Suprapubic skin (tissue), 4 donors: Measurements from ENCODE around the gene SLX9. TPM values are rescaled to one million over a fixed set of nuclear protein-coding genes. Genes with fewer than 3 reads are reported as not detected.
A peak's percentile ranks its signal among the peaks of the same experiment; 100 is the strongest.

Source experiments
- DNase-seq, 2 donors: peaks; one replicate each; pipeline ENCODE4 v3.0.0-alpha.2; 2019; ENCODE audit warnings: low spot score in 2 of 2
- H3K27ac ChIP-seq: fragments of 200-600 bp; sonication (generic); one replicate; pipeline ENCODE4 v1.5.1; 2019
- H3K27me3 ChIP-seq: fragments of 200-600 bp; sonication (generic); one replicate; pipeline ENCODE4 v1.5.1; 2019
- H3K36me3 ChIP-seq: fragments of 200-600 bp; sonication (generic); one replicate; pipeline ENCODE4 v1.5.1; 2019
- H3K4me1 ChIP-seq: fragments of 200-600 bp; sonication (generic); one replicate; pipeline ENCODE4 v1.5.1; 2019
- H3K4me3 ChIP-seq: fragments of 200-600 bp; sonication (generic); one replicate; pipeline ENCODE4 v1.5.1; 2019; ENCODE audit warnings: mild to moderate bottlenecking
- H3K9me3 ChIP-seq: fragments of 200-600 bp; sonication (generic); one replicate; pipeline ENCODE4 v1.5.1; 2019
- CTCF ChIP-seq, 2 donors: fragments of 200-600 bp in 1 of 2; fragments of 450-650 bp in 1 of 2; sonication (generic) in 1 of 2; IDR thresholded peaks; one replicate each; pipeline ENCODE4 v1.5.1; 2016 to 2019; ENCODE audit warnings: antibody characterized with exemption in 2 of 2, mild to moderate bottlenecking in 1 of 2, moderate library complexity in 1 of 2
- EP300 ChIP-seq: sonication (generic); formaldehyde crosslinking; IDR thresholded peaks from one replicate; pipeline ENCODE4 v1.6.1; 2017; ENCODE audit warnings: antibody characterized with exemption
- POLR2A ChIP-seq, 2 donors: fragments of 450-650 bp; IDR thresholded peaks; one replicate each; pipeline ENCODE4 v1.6.1; 2017; ENCODE audit warnings: antibody characterized with exemption in 2 of 2, mild to moderate bottlenecking in 2 of 2, moderate library complexity in 2 of 2
- POLR2AphosphoS5 ChIP-seq, 3 donors: sonication (generic); formaldehyde crosslinking; IDR thresholded peaks; one replicate each; pipeline ENCODE4 v1.6.1; 2017; ENCODE audit warnings: antibody characterized with exemption in 3 of 3
- WGBS: methylation state at CpG from one replicate; pipeline ENCODE4 v1.1.5; 2018; 5-methylcytosine and 5-hydroxymethylcytosine counted together
- total RNA-seq, 4 donors: library from RNA; depleted of rRNA; stranded (reverse); fragments of >200 nt; gene quantifications; one replicate each; pipeline ENCODE4 v1.1.0, GENCODE V29; 2016

Gene SLX9
- total RNA-seq, 4 donors from 2014 or later, result 13.4 to 16.9 (median 14.4) TPM

- H3K27ac ChIP-seq, result peak overlapping the region; percentile 12
- DNase-seq, result peak in 1 of 2 donors; percentile 75
Measured at GRCh38 chr21:44999972-45000636, 60.3 kb downstream of the SLX9 start.

GRCh38 chr21:45000637-45001133 is 60.9 kb downstream of the SLX9 start:
- Histone ChIP-seq H3K4me1 (peaks cover 31% of the 10 kb centered on the region), H3K27ac (peak overlapping the region; percentile 12), H3K27me3 (no peaks in the 10 kb centered on the region), H3K36me3 (no peaks in the 10 kb centered on the region), H3K4me3 (peak overlapping the region; percentile 34), H3K9me3 (no peaks in the 10 kb centered on the region)
- no peak for TF ChIP-seq EP300
- TF ChIP-seq POLR2AphosphoS5 (IDR thresholded peaks at IDR 0.05), result no peak
- no peak for TF ChIP-seq CTCF (IDR thresholded peaks at IDR 0.05)
- TF ChIP-seq POLR2A (IDR thresholded peaks at IDR 0.05), result no peak
- DNase-seq, result peak in 1 of 2 donors; percentile 58
- 39% methylated on average over 20 of the region's 27 CpGs for WGBS

More at GRCh38 chr21:44999972-45000636, 60.3 kb downstream of the SLX9 start:
- Histone ChIP-seq H3K27me3 (no peaks in the 10 kb centered on the region), H3K4me1 (peaks cover 37% of the 10 kb centered on the region), H3K9me3 (no peaks in the 10 kb centered on the region), H3K4me3 (peak overlapping the region; percentile 34), H3K36me3 (no peaks in the 10 kb centered on the region)
- TF ChIP-seq CTCF (IDR thresholded peaks at IDR 0.05) (no peak), POLR2AphosphoS5 (IDR thresholded peaks at IDR 0.05) (no peak), POLR2A (IDR thresholded peaks at IDR 0.05) (no peak), EP300 (no peak)
- 51% methylated on average over 9 of the region's 29 CpGs for WGBS

GRCh38 chr21:45001134-45002095 is 61.6 kb downstream of the SLX9 start:
- Histone ChIP-seq H3K27me3 (no peaks in the 10 kb centered on the region), H3K4me3 (peak overlapping the region; percentile 34), H3K4me1 (peaks cover 24% of the 10 kb centered on the region), H3K36me3 (no peaks in the 10 kb centered on the region), H3K27ac (no peak overlapping the region), H3K9me3 (no peaks in the 10 kb centered on the region)
- WGBS, result 51% methylated on average over 23 of the region's 46 CpGs
- DNase-seq, result peak in 1 of 2 donors; percentile 82
- TF ChIP-seq EP300, result no peak
- TF ChIP-seq CTCF (IDR thresholded peaks at IDR 0.05), result no peak
- TF ChIP-seq POLR2AphosphoS5 (IDR thresholded peaks at IDR 0.05), result no peak
- TF ChIP-seq POLR2A (IDR thresholded peaks at IDR 0.05), result no peak

GRCh38 chr21:45002381-45003204 is 62.8 kb downstream of the SLX9 start:
- Histone ChIP-seq H3K27ac (no peak overlapping the region), H3K4me3 (no peak overlapping the region), H3K27me3 (no peaks in the 10 kb centered on the region), H3K36me3 (no peaks in the 10 kb centered on the region), H3K9me3 (no peaks in the 10 kb centered on the region), H3K4me1 (peaks cover 23% of the 10 kb centered on the region)
- TF ChIP-seq POLR2AphosphoS5 (IDR thresholded peaks at IDR 0.05) (no peak), CTCF (IDR thresholded peaks at IDR 0.05) (no peak)
- WGBS, result 90% methylated on average over 15 of the region's 28 CpGs
- peak in 1 of 2 donors; percentile 55 for DNase-seq
